ENCODE data around the gene PTPRC.

The PTPRC gene

GRCh38 chr1:198632007-198632406, 6.8 kb upstream of the PTPRC start:
- H3K4me1 ChIP-seq (ENCODE audit: insufficient read depth, insufficient read length), result no peaks in the 10 kb centered on the region
- H3K4me3 ChIP-seq (ENCODE audit: insufficient read length, low read depth), result no peak overlapping the region
- no peaks in the 10 kb centered on the region for H3K36me3 ChIP-seq (ENCODE audit: insufficient read depth, insufficient read length, low read length)
- no peak for TF ChIP-seq ZNF274 (IDR thresholded peaks at IDR 0.05; ENCODE audit: low read depth, low read length)
- no peak for TF ChIP-seq YY1 (IDR thresholded peaks at IDR 0.05; ENCODE audit: insufficient read depth, insufficient read length)
- no peak for TF ChIP-seq SUZ12 (IDR thresholded peaks at IDR 0.05; ENCODE audit: extremely low read depth, insufficient read depth, insufficient read length)
- H3K9ac ChIP-seq (ENCODE audit: insufficient read length, low read depth), result no peak overlapping the region
- no peak for DNase-seq (ENCODE audit: low read depth, low spot score)
- no peaks in the 10 kb centered on the region for H3K27me3 ChIP-seq (ENCODE audit: insufficient read depth, insufficient read length)
- no peaks in the 10 kb centered on the region for H3K9me3 ChIP-seq (ENCODE audit: insufficient read depth, low read length)

DNA sequence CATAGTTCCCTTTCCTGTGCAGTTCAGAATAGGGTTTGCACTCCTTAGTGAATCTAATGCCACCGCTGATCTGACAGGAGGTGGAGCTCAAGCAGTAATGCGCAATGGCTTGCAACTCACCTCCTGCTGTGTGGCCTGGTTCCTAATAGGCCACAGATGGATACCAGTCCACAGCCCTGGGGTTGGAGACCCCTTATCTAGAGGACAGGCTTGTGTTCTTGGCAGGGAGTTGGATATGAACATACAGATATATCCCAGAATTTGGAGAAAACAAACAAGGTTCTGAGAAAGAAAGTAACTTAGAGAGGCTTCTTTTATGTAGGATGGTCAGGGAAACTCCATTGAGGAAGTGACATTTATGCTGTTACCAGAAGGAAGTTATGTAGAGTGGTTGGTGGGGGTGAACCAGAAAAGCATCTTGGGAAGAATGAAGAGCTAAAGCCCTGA, 5.1 kb upstream of the PTPRC start:
- no peaks in the 10 kb centered on the region for H3K9me3 ChIP-seq (ENCODE audit: insufficient read depth, low read length)
- no peaks in the 10 kb centered on the region for H3K4me1 ChIP-seq (ENCODE audit: insufficient read depth, insufficient read length)
- no peaks in the 10 kb centered on the region for H3K27me3 ChIP-seq (ENCODE audit: insufficient read depth, insufficient read length)
- H3K9ac ChIP-seq (ENCODE audit: insufficient read length, low read depth), result no peak overlapping the region
- H3K4me3 ChIP-seq (ENCODE audit: insufficient read length, low read depth), result no peak overlapping the region
- no peak for DNase-seq (ENCODE audit: low read depth, low spot score)
- no peaks in the 10 kb centered on the region for H3K36me3 ChIP-seq (ENCODE audit: insufficient read depth, insufficient read length, low read length)
- TF ChIP-seq YY1 (IDR thresholded peaks at IDR 0.05; ENCODE audit: insufficient read depth, insufficient read length), result no peak
- no peak for TF ChIP-seq SUZ12 (IDR thresholded peaks at IDR 0.05; ENCODE audit: extremely low read depth, insufficient read depth, insufficient read length)
- TF ChIP-seq ZNF274 (IDR thresholded peaks at IDR 0.05; ENCODE audit: low read depth, low read length), result no peak

DNA sequence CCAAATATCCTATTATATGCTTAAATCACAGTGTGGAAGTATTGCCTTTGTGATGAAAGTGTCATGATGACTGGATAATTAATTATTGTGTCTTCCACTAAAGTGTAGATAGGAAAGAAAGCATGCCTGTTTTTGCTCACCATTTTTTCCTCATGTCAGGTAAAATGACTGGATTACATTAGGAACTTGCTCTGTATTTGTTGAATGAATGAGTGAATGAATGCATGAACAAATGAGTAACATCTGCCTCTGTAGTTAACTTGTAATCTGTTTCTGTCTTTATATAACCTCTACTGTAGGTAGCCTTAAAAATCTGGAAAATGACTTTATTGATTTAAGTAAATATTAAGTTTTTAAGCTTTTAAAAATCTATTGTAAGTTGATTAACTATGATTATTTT, 2.9 kb upstream of the PTPRC start:
- no peak overlapping the region for H3K4me3 ChIP-seq (ENCODE audit: insufficient read length, low read depth)
- no peaks in the 10 kb centered on the region for H3K36me3 ChIP-seq (ENCODE audit: insufficient read depth, insufficient read length, low read length)
- no peak for DNase-seq (ENCODE audit: low read depth, low spot score)
- H3K27me3 ChIP-seq (ENCODE audit: insufficient read depth, insufficient read length), result no peaks in the 10 kb centered on the region
- H3K9ac ChIP-seq (ENCODE audit: insufficient read length, low read depth), result no peak overlapping the region
- H3K9me3 ChIP-seq (ENCODE audit: insufficient read depth, low read length), result no peaks in the 10 kb centered on the region
- H3K4me1 ChIP-seq (ENCODE audit: insufficient read depth, insufficient read length), result no peaks in the 10 kb centered on the region
- TF ChIP-seq YY1 (IDR thresholded peaks at IDR 0.05; ENCODE audit: insufficient read depth, insufficient read length) (no peak), ZNF274 (IDR thresholded peaks at IDR 0.05; ENCODE audit: low read depth, low read length) (no peak), SUZ12 (IDR thresholded peaks at IDR 0.05; ENCODE audit: extremely low read depth, insufficient read depth, insufficient read length) (no peak)

- Histone ChIP-seq H3K9ac (ENCODE audit: insufficient read length, low read depth) (no peak overlapping the region), H3K4me3 (ENCODE audit: insufficient read length, low read depth) (no peak overlapping the region), H3K9me3 (ENCODE audit: insufficient read depth, low read length) (no peaks in the 10 kb centered on the region), H3K36me3 (ENCODE audit: insufficient read depth, insufficient read length, low read length) (no peaks in the 10 kb centered on the region), H3K27me3 (ENCODE audit: insufficient read depth, insufficient read length) (no peaks in the 10 kb centered on the region), H3K4me1 (ENCODE audit: insufficient read depth, insufficient read length) (no peaks in the 10 kb centered on the region)
- DNase-seq (ENCODE audit: low read depth, low spot score), result no peak
- TF ChIP-seq YY1 (IDR thresholded peaks at IDR 0.05; ENCODE audit: insufficient read depth, insufficient read length) (no peak), SUZ12 (IDR thresholded peaks at IDR 0.05; ENCODE audit: extremely low read depth, insufficient read depth, insufficient read length) (no peak), ZNF274 (IDR thresholded peaks at IDR 0.05; ENCODE audit: low read depth, low read length) (no peak)
Observed at GRCh38 chr1:198636391-198636790, 2.4 kb upstream of the PTPRC start.

DNA sequence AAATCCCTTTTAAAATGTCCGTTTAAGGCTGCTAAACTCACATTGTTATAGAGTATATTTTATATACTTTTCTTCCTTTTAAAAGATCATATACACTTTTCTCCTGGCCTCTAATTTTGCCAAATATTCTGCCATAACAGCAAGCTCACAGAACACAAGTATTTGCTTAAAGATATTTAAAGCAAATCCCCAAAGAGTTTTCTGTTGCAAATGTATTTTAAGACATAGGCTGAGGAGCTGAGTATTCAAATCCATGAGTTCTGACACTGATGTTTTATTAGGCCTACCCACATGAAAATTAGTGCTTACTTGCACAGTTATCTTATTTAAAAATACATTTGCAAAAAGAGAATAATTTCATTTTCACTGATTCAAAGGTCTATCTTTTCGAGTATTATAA, 1.7 kb upstream of the PTPRC start:
- no peaks in the 10 kb centered on the region for H3K9me3 ChIP-seq (ENCODE audit: insufficient read depth, low read length)
- H3K9ac ChIP-seq (ENCODE audit: insufficient read length, low read depth), result no peak overlapping the region
- no peaks in the 10 kb centered on the region for H3K36me3 ChIP-seq (ENCODE audit: insufficient read depth, insufficient read length, low read length)
- TF ChIP-seq YY1 (IDR thresholded peaks at IDR 0.05; ENCODE audit: insufficient read depth, insufficient read length), result no peak
- no peak for TF ChIP-seq ZNF274 (IDR thresholded peaks at IDR 0.05; ENCODE audit: low read depth, low read length)
- no peak for TF ChIP-seq SUZ12 (IDR thresholded peaks at IDR 0.05; ENCODE audit: extremely low read depth, insufficient read depth, insufficient read length)
- H3K4me3 ChIP-seq (ENCODE audit: insufficient read length, low read depth), result no peak overlapping the region
- DNase-seq (ENCODE audit: low read depth, low spot score), result no peak
- H3K4me1 ChIP-seq (ENCODE audit: insufficient read depth, insufficient read length), result no peaks in the 10 kb centered on the region
- no peaks in the 10 kb centered on the region for H3K27me3 ChIP-seq (ENCODE audit: insufficient read depth, insufficient read length)

- no peaks in the 10 kb centered on the region for H3K9me3 ChIP-seq (ENCODE audit: insufficient read depth, low read length)
- TF ChIP-seq ZNF274 (IDR thresholded peaks at IDR 0.05; ENCODE audit: low read depth, low read length) (no peak), YY1 (IDR thresholded peaks at IDR 0.05; ENCODE audit: insufficient read depth, insufficient read length) (no peak), SUZ12 (IDR thresholded peaks at IDR 0.05; ENCODE audit: extremely low read depth, insufficient read depth, insufficient read length) (no peak)
- no peak overlapping the region for H3K4me3 ChIP-seq (ENCODE audit: insufficient read length, low read depth)
- H3K9ac ChIP-seq (ENCODE audit: insufficient read length, low read depth), result no peak overlapping the region
- no peaks in the 10 kb centered on the region for H3K36me3 ChIP-seq (ENCODE audit: insufficient read depth, insufficient read length, low read length)
- no peaks in the 10 kb centered on the region for H3K27me3 ChIP-seq (ENCODE audit: insufficient read depth, insufficient read length)
- DNase-seq (ENCODE audit: low read depth, low spot score), result no peak
- H3K4me1 ChIP-seq (ENCODE audit: insufficient read depth, insufficient read length), result no peaks in the 10 kb centered on the region
Observed at GRCh38 chr1:198637916-198638437, 863 bp upstream of the PTPRC start.

- H3K4me1 ChIP-seq (ENCODE audit: insufficient read depth, insufficient read length), result no peaks in the 10 kb centered on the region
- H3K9ac ChIP-seq (ENCODE audit: insufficient read length, low read depth), result no peak overlapping the region
- TF ChIP-seq SUZ12 (IDR thresholded peaks at IDR 0.05; ENCODE audit: extremely low read depth, insufficient read depth, insufficient read length), result no peak
- no peaks in the 10 kb centered on the region for H3K9me3 ChIP-seq (ENCODE audit: insufficient read depth, low read length)
- no peaks in the 10 kb centered on the region for H3K27me3 ChIP-seq (ENCODE audit: insufficient read depth, insufficient read length)
- no peak overlapping the region for H3K4me3 ChIP-seq (ENCODE audit: insufficient read length, low read depth)
- DNase-seq (ENCODE audit: low read depth, low spot score), result no peak
- H3K36me3 ChIP-seq (ENCODE audit: insufficient read depth, insufficient read length, low read length), result no peaks in the 10 kb centered on the region
Observed at GRCh38 chr1:198638441-198638840, 399 bp upstream of the PTPRC start.
